Brain microvascular endothelial cell (primary cell): ENCODE data around the gene FIZ1.

Source experiments
- DNase-seq: peaks from one replicate; pipeline ENCODE4 v3.0.0-alpha.2; 2020
- H3K27ac ChIP-seq: fragments of 250-450 bp; sonication (Bioruptor Pico); 2 replicates; pipeline ENCODE4 v1.5.1; 2020; ENCODE audit warnings: mild to moderate bottlenecking, moderate library complexity
- H3K27me3 ChIP-seq: fragments of 250-450 bp; sonication (Bioruptor Pico); replicated peaks from 2 replicates; pipeline ENCODE4 v1.5.1; 2020; ENCODE audit warnings: mild to moderate bottlenecking
- H3K36me3 ChIP-seq: fragments of 250-450 bp; sonication (Bioruptor Pico); replicated peaks from 2 replicates; pipeline ENCODE4 v1.5.1; 2020; ENCODE audit warnings: mild to moderate bottlenecking
- H3K4me3 ChIP-seq: 2 replicates; pipeline ENCODE4 v1.5.1; 2011; ENCODE audit warnings: low read depth, mild to moderate bottlenecking, control low read depth, low read length, moderate library complexity
- CTCF ChIP-seq: IDR thresholded peaks from 2 replicates; pipeline ENCODE4 v1.5.1; 2011; ENCODE audit warnings: low read depth, mild to moderate bottlenecking, moderate library complexity, low read length, control low read depth, inconsistent platforms; ENCODE audit errors: missing control alignments
- in situ Hi-C: cut with HindIII; loops from 2 replicates; pipeline ENCODE4 v1.10.0; 2017; ENCODE audit warnings: low sequenced_read_pairs, low pct_ligation_motif_present

Gene FIZ1

GRCh38 chr19:55644842-55645511 is 45.7 kb upstream of the FIZ1 start:
- H3K27ac ChIP-seq = no peak overlapping the region
- in situ Hi-C loops = no loop called here
- no peak for DNase-seq

GRCh38 chr19:55644191-55644833 is 45.0 kb upstream of the FIZ1 start:
- in situ Hi-C loops = no loop called here
- H3K4me3 ChIP-seq = peak overlapping the region; percentile 80
- H3K36me3 ChIP-seq = peaks cover 8% of the 10 kb centered on the region
- peak overlapping the region; percentile 19 for H3K27ac ChIP-seq
- no peak for TF ChIP-seq CTCF
- no peaks in the 10 kb centered on the region for H3K27me3 ChIP-seq
- DNase-seq = no peak

More at GRCh38 chr19:55644842-55645511, 45.7 kb upstream of the FIZ1 start:
- TF ChIP-seq CTCF = no peak
- H3K27me3 ChIP-seq = no peaks in the 10 kb centered on the region
- H3K4me3 ChIP-seq = peak overlapping the region; percentile 80
- H3K36me3 ChIP-seq = peaks cover 8% of the 10 kb centered on the region

- peak overlapping the region; percentile 80 for H3K4me3 ChIP-seq
- H3K27ac ChIP-seq = peak overlapping the region; percentile 19
- no peaks in the 10 kb centered on the region for H3K27me3 ChIP-seq
- in situ Hi-C loops = no loop called here
- H3K36me3 ChIP-seq = peaks cover 8% of the 10 kb centered on the region
- no peak for TF ChIP-seq CTCF
- no peak for DNase-seq
Measured at GRCh38 chr19:55643887-55644176, 44.5 kb upstream of the FIZ1 start.

- Histone ChIP-seq H3K27ac (peak within 1 kb of the TSS; percentile 19), H3K36me3 (peaks cover 8% of the 10 kb centered on the region), H3K4me3 (peak within 1 kb of the TSS; percentile 80), H3K27me3 (no peaks in the 10 kb centered on the region)
- in situ Hi-C loops = no loop called here
- DNase-seq = peak; percentile 65
- no peak for TF ChIP-seq CTCF
Measured at GRCh38 chr19:55643003-55643886, 43.9 kb upstream of the FIZ1 start, which contains the start of gene ZNF581. TSS of gene ZNF581 (plus strand) at chr19:55643649. CDS start at chr19:55644572, 923 bp downstream.

- no peak for DNase-seq
- Histone ChIP-seq H3K4me3 (peak overlapping the region; percentile 80), H3K27me3 (no peaks in the 10 kb centered on the region), H3K36me3 (peaks cover 8% of the 10 kb centered on the region), H3K27ac (no peak overlapping the region)
- in situ Hi-C loops = no loop called here
- no peak for TF ChIP-seq CTCF
Measured at GRCh38 chr19:55642153-55643002, 43.1 kb upstream of the FIZ1 start.
